ENCODE data around the gene VSIG1.

DNA sequence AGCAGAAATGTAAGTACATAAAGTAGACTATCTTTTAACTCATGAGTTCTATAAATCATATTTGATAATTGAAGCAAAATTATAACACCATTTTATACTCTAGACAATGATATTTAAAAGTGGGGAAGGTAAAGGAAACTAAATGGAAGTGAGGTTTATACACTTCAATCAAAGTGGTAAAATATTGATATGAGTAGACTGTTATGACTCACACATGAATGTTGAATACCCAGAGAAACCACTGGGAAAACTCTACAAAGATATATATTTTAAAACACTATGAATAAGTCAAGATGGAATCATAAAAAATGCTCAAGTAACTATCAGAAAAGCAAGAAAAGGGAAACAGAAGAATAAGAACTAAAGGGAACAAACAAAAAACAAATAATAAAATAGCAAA is 8.4 kb downstream of the VSIG1 start:
- TF ChIP-seq ZNF550 (CRISPR knock-in tag; IDR thresholded peaks at IDR 0.05; ENCODE audit: borderline replicate concordance): no peak
- TF ChIP-seq CTCF (CRISPR knock-in tag; IDR thresholded peaks at IDR 0.05): no peak
- no peak for TF ChIP-seq ZFP41 (CRISPR knock-in tag; IDR thresholded peaks at IDR 0.05; ENCODE audit: borderline replicate concordance)
- TF ChIP-seq, protein P1, sequence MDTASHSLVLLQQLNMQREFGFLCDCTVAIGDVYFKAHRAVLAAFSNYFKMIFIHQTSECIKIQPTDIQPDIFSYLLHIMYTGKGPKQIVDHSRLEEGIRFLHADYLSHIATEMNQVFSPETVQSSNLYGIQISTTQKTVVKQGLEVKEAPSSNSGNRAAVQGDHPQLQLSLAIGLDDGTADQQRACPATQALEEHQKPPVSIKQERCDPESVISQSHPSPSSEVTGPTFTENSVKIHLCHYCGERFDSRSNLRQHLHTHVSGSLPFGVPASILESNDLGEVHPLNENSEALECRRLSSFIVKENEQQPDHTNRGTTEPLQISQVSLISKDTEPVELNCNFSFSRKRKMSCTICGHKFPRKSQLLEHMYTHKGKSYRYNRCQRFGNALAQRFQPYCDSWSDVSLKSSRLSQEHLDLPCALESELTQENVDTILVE (CRISPR knock-in tag; IDR thresholded peaks at IDR 0.05): no peak
- TF ChIP-seq IRF2 (CRISPR knock-in tag; IDR thresholded peaks at IDR 0.05): no peak

Data from HepG2 (cell line).